ENCODE data around the gene WDR77.
A peak's percentile ranks its signal among the peaks of the same experiment; 100 is the strongest.

WDR77 gene

DNA sequence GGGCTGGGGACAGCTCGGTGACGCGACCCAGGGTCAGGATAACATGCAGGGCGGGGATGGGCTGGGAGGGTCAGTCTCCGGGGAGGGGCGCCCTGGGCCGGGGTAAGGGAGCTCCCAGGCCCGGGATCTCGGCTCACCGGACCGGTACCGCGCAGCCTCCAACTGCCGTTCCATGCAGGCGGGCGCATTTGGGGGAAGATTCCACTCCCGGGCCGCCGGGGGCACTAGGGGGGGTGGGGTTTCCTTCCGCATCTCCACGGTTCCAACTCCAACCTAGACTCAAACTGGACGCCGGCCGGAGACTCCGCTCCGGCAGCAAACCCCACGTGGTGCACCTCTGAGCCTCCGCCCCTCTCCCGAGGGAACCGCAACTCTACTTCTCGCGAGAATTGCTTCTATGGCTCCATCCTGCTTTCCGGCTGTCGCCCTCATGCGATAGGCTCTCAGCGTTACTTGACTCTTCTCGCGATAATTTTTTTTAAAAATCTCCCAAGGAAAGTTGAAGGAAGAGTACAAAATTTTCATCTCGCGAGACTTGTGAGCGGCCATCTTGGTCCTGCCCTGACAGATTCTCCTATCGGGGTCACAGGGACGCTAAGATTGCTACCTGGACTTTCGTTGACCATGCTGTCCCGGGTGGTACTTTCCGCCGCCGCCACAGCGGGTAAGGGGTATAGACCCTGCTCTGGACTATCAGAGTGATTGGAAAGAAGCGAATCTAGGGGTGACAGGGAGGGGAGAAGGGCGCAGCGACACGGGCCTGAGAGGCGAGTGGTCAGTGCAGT is at the start of gene WDR77, which contains the start of gene ATP5PB:
Gene WDR77 (minus strand): TSS at position 339 of the 785 bp plus-strand sequence. CDS start 87 bp downstream, at position 252.
Gene ATP5PB (plus strand): TSS at position 547 of the 785 bp plus-strand sequence. CDS start 78 bp downstream, at position 625.
- peak within 1 kb of the TSS; percentile 89 for H3K4me3 ChIP-seq (replicated peaks; ENCODE audit: low read depth, low read length)
- peak; percentile 99 for DNase-seq (ENCODE audit: low read depth)
- no peak for TF ChIP-seq CTCF (IDR thresholded peaks at IDR 0.05; ENCODE audit: low read length, missing control alignments)

GRCh38 chr1:111497592-111497991 is 48.5 kb upstream of the WDR77 start:
- no peak for TF ChIP-seq CTCF (IDR thresholded peaks at IDR 0.05; ENCODE audit: low read length, missing control alignments)
- no peak for DNase-seq (ENCODE audit: low read depth)
- H3K4me3 ChIP-seq (replicated peaks; ENCODE audit: low read depth, low read length) = no peak overlapping the region

GRCh38 chr1:111496398-111496797 is 47.3 kb upstream of the WDR77 start:
- no peak overlapping the region for H3K4me3 ChIP-seq (replicated peaks; ENCODE audit: low read depth, low read length)
- no peak for TF ChIP-seq CTCF (IDR thresholded peaks at IDR 0.05; ENCODE audit: low read length, missing control alignments)
- no peak for DNase-seq (ENCODE audit: low read depth)

DNA sequence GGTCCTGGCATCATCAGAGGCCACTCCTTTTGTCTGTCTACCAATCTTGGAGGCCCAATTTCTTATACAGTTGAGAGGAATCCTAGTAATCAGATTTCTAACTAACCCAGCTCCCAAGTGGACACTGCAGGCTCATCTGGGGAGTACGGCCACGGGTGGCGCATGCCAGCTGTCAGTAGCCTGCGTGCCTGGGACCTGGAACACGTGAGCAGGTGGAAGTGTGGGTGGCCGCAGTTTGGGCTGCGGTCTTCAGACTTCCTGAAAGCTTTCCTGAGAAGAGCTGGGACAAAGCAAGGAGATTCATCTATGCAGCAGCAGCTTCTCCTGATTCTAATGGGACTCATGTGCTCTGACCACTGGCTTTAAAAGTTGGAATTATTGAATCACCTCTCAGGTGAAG is 42.0 kb upstream of the WDR77 start:
- DNase-seq (ENCODE audit: low read depth) = no peak
- TF ChIP-seq CTCF (IDR thresholded peaks at IDR 0.05; ENCODE audit: low read length, missing control alignments) = no peak
- no peak overlapping the region for H3K4me3 ChIP-seq (replicated peaks; ENCODE audit: low read depth, low read length)

DNA sequence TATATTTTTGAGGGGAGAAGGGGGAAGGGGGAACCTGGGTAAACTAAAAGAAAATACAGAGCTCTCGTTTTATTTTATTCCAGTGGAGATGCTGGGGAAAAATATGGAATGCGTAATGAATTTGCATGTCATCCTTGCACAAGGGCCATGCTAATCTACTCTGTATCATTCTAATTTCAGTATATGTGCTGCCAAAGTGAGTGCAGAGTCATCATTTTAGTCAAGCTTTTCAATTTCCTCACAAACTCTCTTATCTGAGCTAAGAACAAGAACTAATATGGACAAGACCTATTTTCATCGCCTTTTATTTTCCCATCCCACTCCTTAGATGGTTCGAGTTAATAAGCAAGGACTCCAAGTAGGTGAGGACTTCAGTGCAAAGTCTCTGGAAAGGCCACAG is 41.2 kb upstream of the WDR77 start:
- no peak overlapping the region for H3K4me3 ChIP-seq (replicated peaks; ENCODE audit: low read depth, low read length)
- no peak for TF ChIP-seq CTCF (IDR thresholded peaks at IDR 0.05; ENCODE audit: low read length, missing control alignments)
- DNase-seq (ENCODE audit: low read depth) = peak; percentile 11

DNA sequence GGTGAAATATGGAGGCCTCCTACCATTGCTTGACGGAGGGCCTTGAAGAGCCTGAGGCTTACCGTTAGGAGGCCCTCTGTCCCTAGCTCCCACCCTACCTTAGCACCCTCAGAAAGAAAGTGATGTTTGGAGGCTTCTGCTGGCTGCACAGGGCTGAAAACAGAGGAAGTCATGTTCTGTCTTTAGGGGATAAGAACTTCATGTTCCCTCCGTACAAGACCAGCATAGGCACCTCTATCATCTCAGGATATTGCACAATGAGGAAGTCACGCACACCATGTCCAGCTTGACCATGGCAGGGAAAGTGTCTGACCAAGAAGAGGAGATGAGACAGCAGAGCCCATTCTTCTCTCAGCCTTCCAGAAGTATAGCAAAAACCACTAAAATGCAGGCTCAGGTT is 40.5 kb upstream of the WDR77 start:
- DNase-seq (ENCODE audit: low read depth) = peak; percentile 64
- TF ChIP-seq CTCF (IDR thresholded peaks at IDR 0.05; ENCODE audit: low read length, missing control alignments) = no peak
- H3K4me3 ChIP-seq (replicated peaks; ENCODE audit: low read depth, low read length) = no peak overlapping the region

DNA sequence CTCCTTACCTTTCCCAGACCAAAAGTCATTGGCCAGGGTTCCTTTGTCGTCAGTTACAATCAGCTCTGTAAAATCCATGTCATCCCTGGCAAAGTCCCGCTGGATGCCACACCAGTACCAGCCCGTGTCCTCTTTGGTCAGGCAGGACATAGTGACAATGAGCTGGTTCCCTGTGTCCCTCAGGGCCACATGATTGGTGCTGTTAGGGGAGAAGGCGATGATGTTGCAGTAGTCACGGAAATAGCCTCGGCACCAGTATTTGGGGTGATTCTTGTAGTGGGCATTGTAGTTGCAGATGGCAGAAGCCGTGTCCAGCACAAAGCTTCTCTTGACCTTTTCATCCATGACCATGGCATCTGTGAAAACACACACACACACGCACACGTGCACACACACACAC is 39.6 kb upstream of the WDR77 start:
- H3K4me3 ChIP-seq (replicated peaks; ENCODE audit: low read depth, low read length) = no peak overlapping the region
- no peak for TF ChIP-seq CTCF (IDR thresholded peaks at IDR 0.05; ENCODE audit: low read length, missing control alignments)
- DNase-seq (ENCODE audit: low read depth) = no peak
